ENCODE results near the gene OR5H1.
"Not testable (repeated sequence)": the region's sequence is repeated elsewhere in the genome, so short reads cannot be mapped to it uniquely, and the experiment has no call there.

OR5H1 gene

DNA sequence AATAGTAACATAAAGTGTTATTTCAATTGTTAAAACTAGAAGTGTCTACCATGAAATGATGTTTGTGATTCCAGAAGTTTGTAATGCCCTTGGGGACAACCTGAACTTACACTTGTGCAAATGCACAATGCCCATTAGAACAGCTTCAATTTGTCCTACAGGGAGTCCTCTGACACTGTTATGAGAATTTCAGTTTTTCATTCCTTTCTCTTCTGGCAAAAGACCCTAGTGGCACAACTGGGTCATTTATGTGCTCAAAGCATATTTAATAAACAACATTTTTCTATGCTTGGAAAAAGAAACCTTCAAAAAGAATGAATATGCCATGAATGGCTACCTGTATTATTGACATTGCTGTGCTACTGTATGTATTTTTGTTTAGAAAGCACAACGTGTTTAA is at the start of gene OR5H1:
Gene OR5H1 (plus strand): TSS at position 301 of the 400 bp plus-strand sequence. CDS start 1,977 bp downstream, outside the sequence.
- no peak for DNase-seq (ENCODE audit: low read depth in 1 of 2, low spot score in 1 of 2)

DNA sequence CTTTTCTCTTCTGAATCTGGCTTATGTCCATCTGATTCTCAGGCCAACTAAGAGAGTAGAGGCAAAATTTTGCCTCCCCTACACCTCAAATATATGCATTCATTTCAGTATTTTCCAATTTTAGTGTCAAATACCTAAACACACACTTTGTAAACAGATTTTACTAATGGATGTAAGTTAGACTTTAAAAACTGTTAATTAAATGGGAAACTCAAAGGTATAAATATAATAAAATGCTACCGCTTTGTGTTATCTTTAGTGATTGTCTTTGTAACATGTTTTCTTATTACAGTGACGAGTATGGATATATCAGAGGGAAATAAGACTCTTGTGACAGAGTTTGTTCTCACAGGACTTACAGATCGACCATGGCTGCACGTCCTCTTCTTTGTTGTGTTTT is 43.6 kb upstream of the OR5H1 start, which contains the start of gene OR5AC2:
Gene OR5AC2 (plus strand): TSS at position 301 of the 400 bp plus-strand sequence. CDS start 0 bp downstream, at position 301.
- no peak for DNase-seq (ENCODE audit: low read depth in 1 of 2, low spot score in 1 of 2)

GRCh38 chr3:98095882-98096281 is 34.6 kb upstream of the OR5H1 start:
- no peak for DNase-seq (ENCODE audit: low read depth in 1 of 2, low spot score in 1 of 2)

- no peak for DNase-seq (ENCODE audit: low read depth in 1 of 2, low spot score in 1 of 2)
These were observed 30.7 kb upstream of the OR5H1 start for GRCh38 chr3:98099848-98100247.

GRCh38 chr3:98108162-98108561 is 22.4 kb upstream of the OR5H1 start:
- no peak for DNase-seq (ENCODE audit: low read depth in 1 of 2, low spot score in 1 of 2)

DNA sequence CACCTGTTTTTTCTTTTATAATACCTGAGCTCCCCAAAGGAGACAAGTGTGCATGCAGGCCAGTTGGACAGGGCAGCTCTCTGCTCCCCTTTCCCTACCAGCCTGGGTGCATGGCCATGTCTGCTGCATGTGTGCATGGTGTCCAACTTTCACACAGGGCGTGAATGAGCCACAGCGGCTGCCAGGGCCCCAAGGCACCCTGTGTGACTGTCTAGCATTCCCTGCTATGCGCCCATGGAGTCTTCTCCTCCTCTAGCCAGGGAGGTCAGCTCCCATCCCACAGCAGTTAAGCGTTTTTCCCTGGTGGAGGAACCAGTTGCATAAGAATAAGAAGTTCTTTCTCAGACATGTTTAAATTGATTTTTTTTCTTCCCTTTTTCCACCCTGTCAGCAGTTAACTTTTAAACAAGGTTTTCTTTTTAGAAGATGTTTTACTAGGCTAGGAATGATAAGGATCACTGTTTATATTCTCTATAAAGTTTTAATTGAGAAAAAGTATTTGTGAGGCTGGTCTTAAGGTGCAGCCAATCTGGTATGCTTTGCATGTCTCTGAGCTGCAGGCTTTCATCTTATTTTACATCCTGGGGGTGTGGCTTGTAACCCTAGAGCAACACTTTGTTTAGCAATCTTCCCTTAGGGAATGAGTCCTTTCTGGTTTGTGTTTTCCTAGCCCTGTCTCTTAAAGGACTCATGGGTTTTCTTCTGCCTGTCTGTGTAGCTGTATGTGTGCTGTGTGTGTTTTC is 20.5 kb upstream of the OR5H1 start:
- no peak for DNase-seq (ENCODE audit: low read depth in 1 of 2, low spot score in 1 of 2)

DNA sequence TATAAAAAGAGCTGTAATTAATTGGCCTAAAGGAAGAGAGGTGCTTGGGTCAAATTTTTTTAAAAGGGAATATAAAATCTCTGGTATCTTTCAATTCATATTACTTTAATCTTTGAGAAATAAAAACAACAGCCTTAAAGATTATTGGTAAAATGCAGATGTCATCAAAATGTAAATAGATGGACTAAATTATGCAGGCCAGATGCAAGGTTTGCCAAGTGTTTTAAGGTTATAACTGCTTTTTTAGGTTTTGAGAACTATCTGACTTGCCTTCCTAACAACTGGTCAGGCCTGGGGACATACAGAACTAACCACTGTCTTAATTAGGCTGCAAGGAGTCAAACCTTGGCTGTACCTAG is 20.0 kb upstream of the OR5H1 start:
- no peak for DNase-seq (ENCODE audit: low read depth in 1 of 2, low spot score in 1 of 2)

DNA sequence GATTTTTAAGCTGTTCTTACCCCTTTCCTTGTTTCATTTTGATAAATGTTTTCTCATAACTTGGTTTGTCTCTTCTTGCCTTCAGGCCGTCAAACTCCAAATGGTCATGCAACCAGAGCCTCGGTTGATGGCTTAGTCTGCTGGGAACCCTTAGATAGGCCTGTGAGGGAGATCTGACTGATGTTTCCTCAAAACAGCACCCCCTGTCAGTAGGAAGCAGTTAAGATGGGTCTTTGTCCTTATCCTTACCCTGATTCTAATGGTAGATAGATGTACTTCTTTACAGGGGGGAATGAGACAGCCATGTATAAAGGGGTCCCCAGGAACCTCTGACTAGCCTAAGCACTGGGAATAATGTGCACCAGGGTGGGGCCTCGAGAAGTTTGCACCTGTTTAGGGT is 16.3 kb upstream of the OR5H1 start:
- DNase-seq (ENCODE audit: low read depth in 1 of 2, low spot score in 1 of 2), result no peak

GRCh38 chr3:98115717-98116116 is 14.8 kb upstream of the OR5H1 start:
- no peak for DNase-seq (ENCODE audit: low read depth in 1 of 2, low spot score in 1 of 2)

DNA sequence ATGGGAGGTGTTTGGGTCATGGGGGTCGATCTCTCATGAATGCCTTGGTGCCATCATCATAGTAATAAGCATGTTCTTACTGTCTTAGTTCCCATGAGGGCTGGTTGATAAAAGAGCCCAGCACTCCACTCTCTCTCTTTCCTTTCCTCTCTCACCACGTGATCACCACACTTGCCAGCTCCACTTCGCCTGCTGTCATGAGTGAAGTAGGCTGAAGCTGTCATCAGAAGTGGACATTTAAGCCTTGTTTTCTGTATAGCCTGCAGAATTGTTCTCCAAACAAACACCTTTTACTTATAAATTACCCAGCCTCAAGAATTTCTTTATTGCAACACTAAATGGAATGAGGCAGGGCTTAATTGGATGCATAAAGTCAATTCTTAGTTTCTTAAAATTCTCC is 6.1 kb downstream of the OR5H1 start:
- DNase-seq (ENCODE audit: low read depth in 1 of 2, low spot score in 1 of 2), result no peak

GRCh38 chr3:98137826-98138557 is 7.5 kb downstream of the OR5H1 start:
- DNase-seq (ENCODE audit: low read depth in 1 of 2, low spot score in 1 of 2), result not testable (repeated sequence)

- DNase-seq (ENCODE audit: low read depth in 1 of 2, low spot score in 1 of 2), result no peak
These were observed 10.0 kb downstream of the OR5H1 start for GRCh38 chr3:98140531-98140930.

GRCh38 chr3:98147179-98147578 is 16.7 kb downstream of the OR5H1 start, which contains the start of gene OR5H14:
OR5H14 (plus strand) TSS chr3:98147479; CDS start chr3:98149386, 1,907 bp downstream.
- DNase-seq (ENCODE audit: low read depth in 1 of 2, low spot score in 1 of 2), result no peak

DNA sequence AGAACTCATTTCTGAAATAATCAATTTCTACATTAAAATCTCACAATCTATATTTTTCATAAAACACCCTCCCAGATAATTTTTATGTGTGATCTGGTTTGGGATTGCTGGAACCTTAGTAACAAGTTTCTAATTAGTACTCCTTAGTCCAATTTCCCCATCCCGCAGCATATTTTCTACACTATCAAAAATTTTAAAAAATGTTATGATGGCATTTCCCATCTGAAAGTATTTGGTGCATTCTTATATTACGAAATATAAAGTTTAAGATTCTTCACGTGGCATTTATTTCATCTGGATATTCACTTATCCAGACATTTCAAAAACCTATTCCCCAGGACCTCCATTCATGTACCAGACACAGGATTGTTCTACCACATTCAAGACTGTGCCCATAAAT is 18.2 kb downstream of the OR5H1 start:
- no peak for DNase-seq (ENCODE audit: low read depth in 1 of 2, low spot score in 1 of 2)

DNA sequence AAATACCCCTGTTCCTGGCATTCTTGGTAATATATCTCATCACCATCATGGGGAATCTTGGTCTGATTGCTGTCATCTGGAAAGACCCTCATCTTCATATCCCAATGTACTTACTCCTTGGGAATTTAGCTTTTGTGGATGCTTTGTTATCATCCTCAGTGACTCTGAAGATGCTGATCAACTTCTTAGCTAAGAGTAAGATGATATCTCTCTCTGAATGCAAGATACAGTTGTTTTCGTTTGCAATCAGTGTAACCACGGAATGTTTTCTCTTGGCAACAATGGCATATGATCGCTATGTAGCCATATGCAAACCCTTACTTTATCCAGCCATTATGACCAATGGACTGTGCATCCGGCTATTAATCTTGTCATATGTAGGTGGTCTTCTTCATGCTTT is 18.9 kb downstream of the OR5H1 start:
- not testable (repeated sequence) for DNase-seq (ENCODE audit: low read depth in 1 of 2, low spot score in 1 of 2)

DNA sequence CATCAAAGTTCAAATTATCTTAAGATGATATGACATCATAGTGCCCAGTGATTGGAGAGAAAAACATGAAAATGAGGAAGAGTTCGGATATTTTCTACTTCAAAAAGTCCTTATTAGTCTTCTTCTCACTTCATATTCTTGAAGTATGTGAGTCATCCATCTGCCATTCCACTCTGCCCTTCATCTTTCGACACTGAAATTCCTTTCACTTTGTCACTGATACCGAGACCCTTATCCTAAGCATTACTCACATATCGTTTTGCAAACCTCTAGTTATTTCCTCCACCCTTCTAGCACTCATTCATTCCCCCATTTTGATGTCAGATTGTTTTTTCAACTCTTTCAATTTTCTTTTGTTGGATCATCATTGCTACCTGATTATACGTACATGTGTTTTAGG is 20.7 kb downstream of the OR5H1 start:
- no peak for DNase-seq (ENCODE audit: low read depth in 1 of 2, low spot score in 1 of 2)

GRCh38 chr3:98166396-98166795 is 35.9 kb downstream of the OR5H1 start, which contains the start of gene OR5H15:
OR5H15 (plus strand) TSS chr3:98166696; CDS start chr3:98168700, 2,004 bp downstream.
- DNase-seq (ENCODE audit: low read depth in 1 of 2, low spot score in 1 of 2), result no peak

DNA sequence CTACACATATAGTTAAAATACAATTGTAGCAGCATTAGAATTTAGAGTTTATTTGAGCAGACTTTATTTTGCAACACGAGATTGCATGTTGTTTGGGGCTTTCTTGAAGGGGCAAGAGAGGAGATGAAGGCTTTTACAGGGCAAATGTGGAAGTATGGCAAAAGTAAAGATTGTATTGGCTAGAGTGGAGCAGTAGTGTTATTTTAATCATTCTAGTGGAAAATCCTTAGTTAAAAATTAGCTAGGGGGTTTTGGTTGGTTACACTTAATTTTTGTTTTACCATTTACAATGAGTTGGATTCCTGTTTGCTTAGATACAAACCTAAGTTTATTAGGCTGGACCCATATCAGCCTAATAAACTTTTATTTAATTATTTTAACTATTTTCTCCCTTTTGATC is 40.5 kb downstream of the OR5H1 start:
- DNase-seq (ENCODE audit: low read depth in 1 of 2, low spot score in 1 of 2), result no peak

DNA sequence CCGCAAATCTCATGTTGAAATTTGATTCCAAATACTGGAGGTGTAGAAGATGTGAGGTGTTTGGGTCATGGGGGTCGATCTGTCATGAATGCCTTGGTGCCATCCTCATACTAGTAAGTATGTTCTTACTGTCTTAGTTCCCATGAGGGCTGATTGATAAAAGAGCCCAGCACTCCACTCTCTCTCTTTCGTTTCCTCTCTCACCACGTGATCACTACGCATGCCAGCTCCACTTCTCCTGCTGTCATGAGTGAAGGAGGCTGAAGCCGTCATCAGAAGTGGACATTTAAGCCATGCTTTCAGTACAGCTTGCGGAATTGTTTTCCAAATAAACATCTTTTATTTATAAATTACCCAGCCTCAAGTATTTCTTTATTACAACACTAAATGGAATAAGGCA is 42.1 kb downstream of the OR5H1 start:
- no peak for DNase-seq (ENCODE audit: low read depth in 1 of 2, low spot score in 1 of 2)

- no peak for DNase-seq (ENCODE audit: low read depth in 1 of 2, low spot score in 1 of 2)
These were observed 49.9 kb downstream of the OR5H1 start for GRCh38 chr3:98180319-98180890.

- DNase-seq (ENCODE audit: low read depth in 1 of 2, low spot score in 1 of 2), result no peak
These were observed 51.7 kb downstream of the OR5H1 start for GRCh38 chr3:98182196-98182595.

GRCh38 chr3:98185180-98185579 is 54.7 kb downstream of the OR5H1 start:
- no peak for DNase-seq (ENCODE audit: low read depth in 1 of 2, low spot score in 1 of 2)

All from stimulated activated CD4-positive, alpha-beta T cell treated with anti-CD3 and anti-CD28 coated beads, Interleukin-15, amount 100 ng/mL, for 1 hour (primary cell).